ENCODE data around the gene PTDSS2. TPM values are rescaled to one million over a fixed set of nuclear protein-coding genes. Genes with fewer than 3 reads are reported as not detected.

PTDSS2 gene
- total RNA-seq, 1 experiment from 2014 or later: 28.2 TPM

DNA sequence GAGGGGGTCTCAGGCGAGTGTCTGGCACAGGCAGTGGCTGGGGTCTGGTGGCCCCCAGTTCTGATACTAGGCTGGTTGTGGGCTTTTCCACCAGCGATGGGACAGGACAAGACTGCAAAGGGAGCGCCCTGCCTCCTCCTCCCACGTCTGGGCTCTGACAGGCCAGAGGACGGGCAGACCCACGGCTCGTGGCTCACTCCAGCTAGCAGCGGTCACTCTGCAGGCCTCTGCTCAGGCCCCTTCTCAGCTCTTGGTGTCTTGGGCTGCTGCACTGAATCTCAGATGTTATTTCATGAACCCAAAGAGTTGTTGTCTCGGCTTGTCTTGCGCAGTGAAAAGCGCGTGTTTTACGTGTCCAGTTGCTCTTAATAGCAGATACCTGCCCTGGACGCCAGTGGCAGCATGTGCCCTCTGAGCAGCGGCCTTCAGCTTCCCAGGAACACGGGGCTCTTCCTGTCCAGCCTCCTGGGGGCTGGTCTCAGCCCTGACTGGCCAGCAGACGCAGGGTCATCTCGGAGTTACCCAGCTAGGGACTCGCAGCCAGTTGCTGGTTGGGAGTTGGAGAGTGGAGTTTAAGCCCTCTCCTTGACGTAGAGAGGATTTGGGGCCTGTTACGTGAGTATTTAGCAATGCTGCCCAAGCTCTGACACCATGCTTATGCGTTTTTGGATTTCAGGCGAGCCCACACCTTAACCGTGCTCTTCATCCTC is 9.6 kb downstream of the PTDSS2 start:
- no peak overlapping the region for H3K4me3 Mint-ChIP-seq (ENCODE audit: unreplicated experiment)
- POLR2A ChIA-PET: no interaction called here
- intact Hi-C loops (cut with micrococcal nuclease): no loop called here
- no peaks in the 10 kb centered on the region for H3K9me3 Mint-ChIP-seq (ENCODE audit: unreplicated experiment)
- H3K27ac Mint-ChIP-seq (ENCODE audit: low read depth, unreplicated experiment): no peak overlapping the region
- TF ChIP-seq, protein P1, sequence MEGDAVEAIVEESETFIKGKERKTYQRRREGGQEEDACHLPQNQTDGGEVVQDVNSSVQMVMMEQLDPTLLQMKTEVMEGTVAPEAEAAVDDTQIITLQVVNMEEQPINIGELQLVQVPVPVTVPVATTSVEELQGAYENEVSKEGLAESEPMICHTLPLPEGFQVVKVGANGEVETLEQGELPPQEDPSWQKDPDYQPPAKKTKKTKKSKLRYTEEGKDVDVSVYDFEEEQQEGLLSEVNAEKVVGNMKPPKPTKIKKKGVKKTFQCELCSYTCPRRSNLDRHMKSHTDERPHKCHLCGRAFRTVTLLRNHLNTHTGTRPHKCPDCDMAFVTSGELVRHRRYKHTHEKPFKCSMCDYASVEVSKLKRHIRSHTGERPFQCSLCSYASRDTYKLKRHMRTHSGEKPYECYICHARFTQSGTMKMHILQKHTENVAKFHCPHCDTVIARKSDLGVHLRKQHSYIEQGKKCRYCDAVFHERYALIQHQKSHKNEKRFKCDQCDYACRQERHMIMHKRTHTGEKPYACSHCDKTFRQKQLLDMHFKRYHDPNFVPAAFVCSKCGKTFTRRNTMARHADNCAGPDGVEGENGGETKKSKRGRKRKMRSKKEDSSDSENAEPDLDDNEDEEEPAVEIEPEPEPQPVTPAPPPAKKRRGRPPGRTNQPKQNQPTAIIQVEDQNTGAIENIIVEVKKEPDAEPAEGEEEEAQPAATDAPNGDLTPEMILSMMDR (IDR thresholded peaks at IDR 0.05; ENCODE audit: unreplicated experiment): no peak
- H3K27me3 Mint-ChIP-seq (ENCODE audit: insufficient read depth, unreplicated experiment): no peaks in the 10 kb centered on the region
- H3K4me1 Mint-ChIP-seq (ENCODE audit: insufficient read depth, unreplicated experiment): no peaks in the 10 kb centered on the region
- no TSS peak for BruUV-seq (replicated peaks)
- no peak for DNase-seq (ENCODE audit: unreplicated experiment)
- CTCF ChIA-PET: interaction anchor here (0.5 to 1.0 kb wide), 2 partner anchors 12 to 13 kb away, joined by 3 read pairs; no protein-coding TSS in a partner anchor
- H3K36me3 Mint-ChIP-seq (ENCODE audit: insufficient read depth, unreplicated experiment): peaks cover 29% of the 10 kb centered on the region

DNA sequence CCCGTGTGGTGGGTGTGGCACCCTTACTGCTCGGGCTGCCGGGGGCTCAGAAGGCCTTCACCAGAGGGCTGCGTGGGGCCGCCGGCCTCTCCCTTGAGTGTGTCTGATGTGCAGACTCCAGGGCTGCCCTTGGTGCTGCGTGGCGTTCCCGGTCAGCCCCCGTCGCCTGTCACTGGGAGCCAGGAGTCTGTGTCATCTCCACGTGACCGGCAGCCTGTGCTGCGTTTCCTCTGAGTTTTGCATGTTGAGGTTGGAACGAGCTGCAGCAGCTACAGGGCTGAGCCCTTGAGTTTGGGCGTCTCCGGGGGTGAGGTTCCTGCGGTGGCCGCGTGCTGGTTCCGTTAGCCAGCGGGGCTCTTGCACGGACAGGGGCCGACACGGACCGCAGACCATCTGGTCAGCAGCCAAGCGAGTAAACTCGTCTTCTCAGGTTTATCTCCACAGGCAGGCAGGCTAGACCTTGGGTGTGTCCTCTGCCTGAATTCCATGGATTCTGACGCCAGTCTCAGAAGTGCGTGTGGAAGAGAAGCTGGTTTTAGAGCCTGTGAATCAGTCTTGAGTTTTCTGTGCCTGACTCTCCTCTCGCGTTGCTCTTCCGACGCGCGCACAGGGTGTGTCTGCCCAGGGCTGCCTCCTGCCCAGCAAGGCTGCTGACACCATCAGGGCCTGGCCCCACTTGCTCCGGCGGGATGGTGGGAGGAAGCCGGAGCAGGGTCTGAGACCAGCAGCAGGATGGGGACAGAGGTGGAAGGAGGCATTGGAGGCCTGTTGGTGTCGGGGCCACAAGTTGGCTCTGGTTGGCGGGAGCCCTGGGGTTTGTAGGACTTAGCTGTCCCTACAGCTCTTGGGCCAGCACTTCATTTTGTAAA is 10.5 kb downstream of the PTDSS2 start:
- H3K9me3 Mint-ChIP-seq (ENCODE audit: unreplicated experiment): no peaks in the 10 kb centered on the region
- no peak overlapping the region for H3K4me3 Mint-ChIP-seq (ENCODE audit: unreplicated experiment)
- ChIA-PET POLR2A (no interaction called here), CTCF (interaction anchor here (1.0 kb wide), 2 partner anchors 9 to 13 kb away, joined by 3 read pairs; no protein-coding TSS in a partner anchor)
- TF ChIP-seq, protein P1 (IDR thresholded peaks at IDR 0.05; ENCODE audit: unreplicated experiment): no peak
- no TSS peak for BruUV-seq (replicated peaks)
- no peak overlapping the region for H3K27ac Mint-ChIP-seq (ENCODE audit: low read depth, unreplicated experiment)
- no peaks in the 10 kb centered on the region for H3K27me3 Mint-ChIP-seq (ENCODE audit: insufficient read depth, unreplicated experiment)
- no peak for DNase-seq (ENCODE audit: unreplicated experiment)
- H3K36me3 Mint-ChIP-seq (ENCODE audit: insufficient read depth, unreplicated experiment): peaks cover 22% of the 10 kb centered on the region
- no peaks in the 10 kb centered on the region for H3K4me1 Mint-ChIP-seq (ENCODE audit: insufficient read depth, unreplicated experiment)
- intact Hi-C loops (cut with micrococcal nuclease): no loop called here

DNA sequence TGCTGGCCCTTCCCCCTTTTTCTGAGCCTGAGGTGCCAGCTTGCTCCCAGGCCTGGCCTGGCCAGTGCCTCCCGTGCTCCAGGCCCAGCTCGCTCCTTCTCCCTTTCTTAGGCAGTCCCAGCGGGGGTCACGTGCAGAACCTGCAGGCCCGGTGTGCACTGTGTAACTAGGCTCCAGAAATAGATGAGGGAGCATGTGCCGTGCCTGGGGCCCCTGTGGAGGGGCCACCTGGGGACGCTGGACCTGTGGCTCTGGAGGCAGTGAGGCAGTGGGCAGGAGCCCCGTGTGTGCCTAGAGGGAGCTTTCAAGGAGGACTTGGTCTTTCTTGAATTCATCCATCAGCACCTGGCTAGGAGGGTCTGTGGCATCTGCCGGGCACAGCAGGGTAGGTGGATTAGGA is 11.5 kb downstream of the PTDSS2 start:
- TF ChIP-seq, protein P1 (IDR thresholded peaks at IDR 0.05; ENCODE audit: unreplicated experiment): no peak
- Mint-ChIP-seq H3K36me3 (ENCODE audit: insufficient read depth, unreplicated experiment) (peaks cover 18% of the 10 kb centered on the region), H3K4me3 (ENCODE audit: unreplicated experiment) (no peak overlapping the region), H3K27me3 (ENCODE audit: insufficient read depth, unreplicated experiment) (no peaks in the 10 kb centered on the region), H3K27ac (ENCODE audit: low read depth, unreplicated experiment) (no peak overlapping the region), H3K9me3 (ENCODE audit: unreplicated experiment) (no peaks in the 10 kb centered on the region), H3K4me1 (ENCODE audit: insufficient read depth, unreplicated experiment) (no peaks in the 10 kb centered on the region)
- DNase-seq (ENCODE audit: unreplicated experiment): no peak
- CTCF ChIA-PET: interaction anchor here (0.6 to 1.0 kb wide), 2 partner anchors 9 to 10 kb away, joined by 3 read pairs; no protein-coding TSS in a partner anchor
- intact Hi-C loops (cut with micrococcal nuclease): no loop called here
- POLR2A ChIA-PET: no interaction called here
- no TSS peak for BruUV-seq (replicated peaks)

All from MCF 10A (cell line).